Right lobe of liver (tissue), 6 donors: ENCODE data around the gene IVNS1ABP. TPM values are rescaled to one million over a fixed set of nuclear protein-coding genes. Genes with fewer than 3 reads are reported as not detected.
"Not testable (repeated sequence)": the region's sequence is repeated elsewhere in the genome, so short reads cannot be mapped to it uniquely, and the experiment has no call there.

ENCODE experiments used
- ATAC-seq, 4 donors: fragments of 200-7000 bp; cut with Tn5 transposase; one replicate each; pipeline ENCODE4 v1.9.1; 2020; ENCODE audit warnings: mild to moderate bottlenecking in 4 of 4, moderate library complexity in 4 of 4
- DNase-seq, 3 donors: peaks; one replicate each; pipeline ENCODE4 v3.0.0-alpha.2; 2020
- H3K27ac ChIP-seq, 3 donors: fragments of 200-600 bp; one replicate each; pipeline ENCODE4 v1.8.0; 2022
- H3K27me3 ChIP-seq, 2 donors: fragments of 200-600 bp; one replicate each; pipeline ENCODE4 v1.8.0; 2022
- H3K36me3 ChIP-seq, 4 donors: fragments of 200-600 bp; sonication (generic) in 1 of 4; one replicate each; pipeline versions ENCODE4 v1.5.1 to v1.8.0; 2017 to 2022; ENCODE audit warnings: control low read depth in 1 of 4
- H3K4me1 ChIP-seq, 4 donors: fragments of 200-600 bp; sonication (generic) in 1 of 4; one replicate each; pipeline versions ENCODE4 v1.5.1 to v1.8.0; 2017 to 2022; ENCODE audit warnings: control low read depth in 1 of 4
- H3K4me3 ChIP-seq, 3 donors: fragments of 200-600 bp; one replicate each; pipeline ENCODE4 v1.8.0; 2022
- H3K9me3 ChIP-seq, 4 donors: fragments of 200-600 bp; sonication (generic) in 1 of 4; one replicate each; pipeline versions ENCODE4 v1.5.1 to v1.8.0; 2017 to 2022; ENCODE audit warnings: control low read depth in 1 of 4
- POLR2A ChIP-seq: fragments of 450-650 bp; IDR thresholded peaks from one replicate; pipeline ENCODE4 v1.6.1; 2017; ENCODE audit warnings: antibody characterized with exemption, mild to moderate bottlenecking
- WGBS: methylation state at CpG from one replicate; pipeline ENCODE4 v1.1.6; 2018; ENCODE audit warnings: low coverage, low lambda C conversion rate; ENCODE audit not compliant: insufficient coverage; ENCODE audit errors: missing lambda C conversion rate; 5-methylcytosine and 5-hydroxymethylcytosine counted together
- intact Hi-C, 2 donors: fragments of 100-400 bp; cut with DNase I; formaldehyde crosslinking; loops; one replicate each; pipeline versions ENCODE4 v1.11.2 to v1.14.1; 2022
- total RNA-seq, 6 experiments: library from RNA; depleted of rRNA in 2 of 6; stranded (reverse); fragments of >200 nt in 2 of 6; fragmentation: NEBNext Ultra II Directional in 3 of 6; extraction: Animal tissue kit (Norgen Biotek cat#: 25700) in 3 of 6; gene quantifications; one replicate each; pipeline versions ENCODE4 v1.1.0 to v1.2.4, GENCODE V29; 2016 to 2023
- TF ChIP-seq, protein P1 (sequence below), 4 donors: fragments of 200-600 bp in 3 of 4; fragments of 450-650 bp in 1 of 4; IDR thresholded peaks; one replicate each; pipeline versions ENCODE4 v1.5.1 to v1.8.0; 2016 to 2022; ENCODE audit warnings: antibody characterized with exemption in 4 of 4, mild to moderate bottlenecking in 2 of 4
- donor health status: DM: no; HTN: yes; CAD: no.
- donor health status: DM: no; HTN: no; CAD: no.
- donor health status: DM: no; HTN: no; CAD: no.
- donor health status: DM: no; HTN: yes; CAD: no.
- donor health status: DM: no; HTN: yes; CAD: no.

The IVNS1ABP gene
- total RNA-seq, 6 experiments from 2014 or later = 17.0 to 38.3 (median 26.8) TPM

DNA sequence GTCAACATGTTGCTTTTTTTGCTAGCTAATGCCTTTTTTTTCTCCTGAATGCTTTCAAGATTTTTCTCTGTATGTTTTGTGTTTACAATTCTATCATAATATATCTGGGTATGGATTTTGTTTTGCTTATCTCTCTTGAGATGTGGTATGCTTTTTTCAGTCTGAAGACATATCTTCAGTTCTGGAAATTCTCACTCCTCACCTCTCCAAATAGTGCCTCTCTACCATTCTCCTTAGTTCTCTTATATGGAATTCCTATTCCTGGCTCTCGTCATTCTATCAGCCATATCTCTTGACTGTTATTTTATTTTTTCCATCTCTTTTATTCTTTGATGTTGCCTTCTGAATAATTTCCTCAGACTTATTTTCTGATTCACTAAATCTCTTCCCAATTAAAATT lies 58.4 kb downstream of the IVNS1ABP start:
- no peak for TF ChIP-seq POLR2A
- TF ChIP-seq, protein P1, sequence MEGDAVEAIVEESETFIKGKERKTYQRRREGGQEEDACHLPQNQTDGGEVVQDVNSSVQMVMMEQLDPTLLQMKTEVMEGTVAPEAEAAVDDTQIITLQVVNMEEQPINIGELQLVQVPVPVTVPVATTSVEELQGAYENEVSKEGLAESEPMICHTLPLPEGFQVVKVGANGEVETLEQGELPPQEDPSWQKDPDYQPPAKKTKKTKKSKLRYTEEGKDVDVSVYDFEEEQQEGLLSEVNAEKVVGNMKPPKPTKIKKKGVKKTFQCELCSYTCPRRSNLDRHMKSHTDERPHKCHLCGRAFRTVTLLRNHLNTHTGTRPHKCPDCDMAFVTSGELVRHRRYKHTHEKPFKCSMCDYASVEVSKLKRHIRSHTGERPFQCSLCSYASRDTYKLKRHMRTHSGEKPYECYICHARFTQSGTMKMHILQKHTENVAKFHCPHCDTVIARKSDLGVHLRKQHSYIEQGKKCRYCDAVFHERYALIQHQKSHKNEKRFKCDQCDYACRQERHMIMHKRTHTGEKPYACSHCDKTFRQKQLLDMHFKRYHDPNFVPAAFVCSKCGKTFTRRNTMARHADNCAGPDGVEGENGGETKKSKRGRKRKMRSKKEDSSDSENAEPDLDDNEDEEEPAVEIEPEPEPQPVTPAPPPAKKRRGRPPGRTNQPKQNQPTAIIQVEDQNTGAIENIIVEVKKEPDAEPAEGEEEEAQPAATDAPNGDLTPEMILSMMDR (IDR thresholded peaks at IDR 0.05) = no peak
- WGBS = 88% methylated on average over 1 of the region's 1 CpG
- Histone ChIP-seq H3K4me1 (no peaks in the 10 kb centered on the region), H3K9me3 (no peaks in the 10 kb centered on the region), H3K27me3 (no peaks in the 10 kb centered on the region), H3K27ac (no peak overlapping the region), H3K36me3 (no peaks in the 10 kb centered on the region), H3K4me3 (no peak overlapping the region)
- intact Hi-C loops = no loop called here
- DNase-seq (no peak), ATAC-seq (no peak)

DNA sequence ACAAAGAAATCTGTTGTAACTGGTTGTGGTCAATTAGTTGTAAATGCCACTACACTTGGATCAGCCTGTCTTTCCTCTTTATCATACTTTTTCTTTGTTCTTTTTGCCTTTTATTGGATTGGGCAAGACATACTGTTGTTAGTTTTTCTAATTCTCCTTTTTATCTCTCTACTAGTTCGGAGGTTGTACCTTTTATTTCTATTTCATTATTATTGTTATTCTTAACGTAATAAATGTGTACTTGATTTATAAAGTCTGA lies 59.2 kb downstream of the IVNS1ABP start:
- ATAC-seq (no peak), DNase-seq (no peak)
- no peak overlapping the region for H3K27ac ChIP-seq
- intact Hi-C loops = no loop called here
- H3K4me3 ChIP-seq = no peak overlapping the region
- no peaks in the 10 kb centered on the region for H3K27me3 ChIP-seq
- no peak for TF ChIP-seq POLR2A
- no peaks in the 10 kb centered on the region for H3K36me3 ChIP-seq
- H3K9me3 ChIP-seq = no peaks in the 10 kb centered on the region
- 83% methylated on average over 2 of the region's 2 CpGs for WGBS
- no peaks in the 10 kb centered on the region for H3K4me1 ChIP-seq

DNA sequence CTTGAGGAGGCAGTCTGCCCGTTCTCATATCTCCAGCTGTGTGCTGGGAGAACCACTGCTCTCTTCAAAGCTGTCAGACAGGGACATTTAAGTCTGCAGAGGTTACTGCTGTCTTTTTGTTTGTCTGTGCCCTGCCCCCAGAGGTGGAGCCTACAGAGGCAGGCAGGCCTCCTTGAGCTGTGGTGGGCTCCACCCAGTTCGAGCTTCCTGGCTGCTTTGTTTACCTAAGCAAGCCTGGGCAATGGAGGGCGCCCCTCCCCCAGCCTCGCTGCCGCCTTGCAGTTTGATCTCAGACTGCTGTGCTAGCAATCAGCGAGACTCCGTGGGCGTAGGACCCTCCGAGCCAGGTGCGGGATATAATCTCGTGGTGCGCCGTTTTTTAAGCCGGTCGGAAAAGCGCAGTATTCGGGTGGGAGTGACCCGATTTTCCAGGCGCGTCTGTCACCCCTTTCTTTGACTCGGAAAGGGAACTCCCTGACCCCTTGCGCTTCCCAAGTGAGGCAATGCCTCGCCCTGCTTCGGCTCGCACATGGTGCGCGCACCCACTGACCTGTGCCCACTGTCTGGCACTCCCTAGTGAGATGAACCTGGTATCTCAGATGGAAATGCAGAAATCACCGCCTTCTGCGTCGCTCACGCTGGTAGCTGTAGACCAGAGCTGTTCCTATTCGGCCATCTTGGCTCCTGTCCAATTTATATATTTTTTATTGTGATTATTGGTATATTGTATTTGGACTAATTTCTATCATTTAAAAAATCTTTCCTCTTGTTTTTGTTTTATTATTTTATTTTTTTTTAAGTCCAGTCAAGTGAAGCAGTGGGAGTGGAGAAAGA lies 59.7 kb downstream of the IVNS1ABP start:
- H3K4me1 ChIP-seq, DNase-seq, H3K4me3 ChIP-seq, H3K27ac ChIP-seq, intact Hi-C loops, H3K36me3 ChIP-seq, H3K27me3 ChIP-seq, ATAC-seq, H3K9me3 ChIP-seq: not testable (repeated sequence)
- WGBS = 90% methylated on average over 5 of the region's 32 CpGs

DNA sequence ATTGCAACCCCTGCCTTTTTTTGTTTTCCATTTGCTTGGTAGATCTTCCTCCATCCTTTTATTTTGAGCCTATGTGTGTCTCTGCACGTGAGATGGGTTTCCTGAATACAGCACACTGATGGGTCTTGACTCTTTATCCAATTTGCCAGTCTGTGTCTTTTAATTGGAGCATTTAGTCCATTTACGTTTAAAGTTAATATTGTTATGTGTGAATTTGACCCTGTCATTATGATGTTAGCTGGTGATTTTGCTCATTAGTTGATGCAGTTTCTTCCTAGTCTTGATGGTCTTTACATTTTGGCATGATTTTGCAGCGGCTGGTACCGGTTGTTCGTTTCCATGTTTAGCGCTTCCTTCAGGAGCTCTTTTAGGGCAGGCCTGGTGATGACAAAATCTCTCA lies 61.4 kb downstream of the IVNS1ABP start:
- H3K36me3 ChIP-seq, H3K27ac ChIP-seq, DNase-seq, ATAC-seq, H3K27me3 ChIP-seq, H3K9me3 ChIP-seq, H3K4me3 ChIP-seq, intact Hi-C loops, H3K4me1 ChIP-seq: not testable (repeated sequence)
- WGBS = 33% methylated on average over 1 of the region's 6 CpGs

DNA sequence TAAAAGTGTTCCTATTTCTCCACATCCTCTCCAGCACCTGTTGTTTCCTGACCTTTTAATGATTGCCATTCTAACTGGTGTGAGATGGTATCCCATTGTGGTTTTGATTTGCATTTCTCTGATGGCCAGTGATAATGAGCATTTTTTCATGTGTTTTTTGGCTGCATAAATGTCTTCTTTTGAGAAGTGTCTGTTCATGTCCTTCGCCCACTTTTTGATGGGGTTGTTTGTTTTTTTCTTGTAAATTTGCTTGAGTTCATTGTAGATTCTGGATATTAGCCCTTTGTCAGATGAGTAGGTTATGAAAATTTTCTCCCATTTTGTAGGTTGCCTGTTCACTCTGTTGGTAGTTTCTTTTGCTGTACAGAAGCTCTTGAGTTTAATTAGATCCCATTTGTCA lies 64.6 kb downstream of the IVNS1ABP start:
- H3K27ac ChIP-seq, H3K9me3 ChIP-seq, DNase-seq, H3K27me3 ChIP-seq, H3K4me3 ChIP-seq, H3K4me1 ChIP-seq, ATAC-seq, H3K36me3 ChIP-seq, intact Hi-C loops: not testable (repeated sequence)
- no CpG with 5 or more reads among the region's 1 CpG for WGBS

DNA sequence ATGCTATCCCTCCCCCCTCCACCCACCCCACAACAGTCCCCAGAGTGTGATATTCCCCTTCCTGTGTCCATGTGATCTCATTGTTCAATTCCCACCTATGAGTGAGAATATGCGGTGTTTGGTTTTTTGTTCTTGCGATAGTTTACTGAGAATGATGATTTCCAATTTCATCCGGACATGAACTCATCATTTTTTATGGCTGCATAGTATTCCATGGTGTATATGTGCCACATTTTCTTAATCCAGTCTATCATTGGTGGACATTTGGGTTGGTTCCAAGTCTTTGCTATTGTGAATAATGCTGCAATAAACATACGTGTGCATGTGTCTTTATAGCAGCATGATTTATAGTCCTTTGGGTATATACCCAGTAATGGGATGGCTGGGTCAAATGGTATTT lies 65.1 kb downstream of the IVNS1ABP start:
- H3K27me3 ChIP-seq, H3K4me1 ChIP-seq, H3K36me3 ChIP-seq, ATAC-seq, H3K4me3 ChIP-seq, H3K9me3 ChIP-seq, H3K27ac ChIP-seq, intact Hi-C loops, DNase-seq: not testable (repeated sequence)
- 95% methylated on average over 3 of the region's 4 CpGs for WGBS

DNA sequence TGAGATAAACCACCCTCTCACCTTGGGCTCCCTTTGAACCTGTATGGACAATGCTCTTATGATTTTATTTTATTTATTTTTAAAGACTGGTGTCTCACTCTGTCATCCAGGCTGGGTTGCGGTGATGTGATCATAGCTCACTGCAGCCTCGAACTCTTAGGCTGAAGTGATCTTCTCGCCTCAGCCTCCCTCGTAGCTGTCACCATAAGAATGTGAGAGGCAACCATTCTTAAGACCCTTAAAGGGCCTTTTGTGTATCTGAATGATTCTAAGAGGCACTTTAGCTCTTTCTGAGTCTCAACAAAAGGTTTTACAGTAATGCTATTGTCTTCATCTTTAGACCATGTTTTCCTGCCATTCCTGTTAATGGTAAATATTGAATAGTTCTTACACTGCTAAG lies 67.0 kb downstream of the IVNS1ABP start:
- ATAC-seq (no peak), DNase-seq (no peak)
- intact Hi-C loops = no loop called here
- Histone ChIP-seq H3K9me3 (no peaks in the 10 kb centered on the region), H3K4me3 (no peak overlapping the region), H3K36me3 (no peaks in the 10 kb centered on the region), H3K27me3 (no peaks in the 10 kb centered on the region), H3K4me1 (no peaks in the 10 kb centered on the region), H3K27ac (no peak overlapping the region)
- 100% methylated on average over 4 of the region's 4 CpGs for WGBS
- no peak for TF ChIP-seq POLR2A
- TF ChIP-seq, protein P1 (IDR thresholded peaks at IDR 0.05) = no peak
